Measurements from ENCODE around the gene CAMK2D. TPM values are rescaled to one million over a fixed set of nuclear protein-coding genes. Genes with fewer than 3 reads are reported as not detected.
"Not testable (repeated sequence)": the region's sequence is repeated elsewhere in the genome, so short reads cannot be mapped to it uniquely, and the experiment has no call there.

CAMK2D gene
- total and polyA plus RNA-seq, 2 experiments from 2014 or later: 36.8 to 99.1 TPM

- H3K79me2 ChIP-seq: no peaks in the 10 kb centered on the region
- no peak overlapping the region for H3K4me2 ChIP-seq
- no peaks in the 10 kb centered on the region for H3K36me3 ChIP-seq (replicated peaks; ENCODE audit: insufficient read depth, low read depth)
- no peak overlapping the region for H3K27ac ChIP-seq
- H3K9me3 ChIP-seq (ENCODE audit: low read depth): no peaks in the 10 kb centered on the region
- no peak overlapping the region for H3K4me3 ChIP-seq
- TF ChIP-seq EZH2 (IDR thresholded peaks at IDR 0.05; ENCODE audit: borderline replicate concordance) (no peak), EZH2phosphoT487 (IDR thresholded peaks at IDR 0.05; ENCODE audit: low read depth, severe bottlenecking, unreplicated experiment) (no peak), CTCF (IDR thresholded peaks at IDR 0.05; ENCODE audit: poor library complexity) (no peak)
- H3K27me3 ChIP-seq: no peaks in the 10 kb centered on the region
- H3K9me2 ChIP-seq (replicated peaks; ENCODE audit: insufficient read depth): no peaks in the 10 kb centered on the region
- DNase-seq (ENCODE audit: low spot score): no peak
- no peaks in the 10 kb centered on the region for H3K4me1 ChIP-seq (ENCODE audit: insufficient read depth)
- H4K20me1 ChIP-seq (ENCODE audit: insufficient read depth, poor library complexity, severe bottlenecking): no peaks in the 10 kb centered on the region
- no peak overlapping the region for H2AFZ ChIP-seq
Observed at GRCh38 chr4:113806850-113807249, 45.3 kb upstream of the CAMK2D start.

- no peak for TF ChIP-seq CTCF (IDR thresholded peaks at IDR 0.05; ENCODE audit: poor library complexity)
- TF ChIP-seq EZH2phosphoT487 (IDR thresholded peaks at IDR 0.05; ENCODE audit: low read depth, severe bottlenecking, unreplicated experiment): no peak
- no peak for TF ChIP-seq EZH2 (IDR thresholded peaks at IDR 0.05; ENCODE audit: borderline replicate concordance)
- H4K20me1 ChIP-seq (ENCODE audit: insufficient read depth, poor library complexity, severe bottlenecking): no peaks in the 10 kb centered on the region
- H3K36me3 ChIP-seq (replicated peaks; ENCODE audit: insufficient read depth, low read depth): no peaks in the 10 kb centered on the region
- H3K27ac ChIP-seq: no peak overlapping the region
- no peak overlapping the region for H3K4me3 ChIP-seq
- no peaks in the 10 kb centered on the region for H3K79me2 ChIP-seq
- no peaks in the 10 kb centered on the region for H3K9me3 ChIP-seq (ENCODE audit: low read depth)
- no peak for DNase-seq (ENCODE audit: low spot score)
- H2AFZ ChIP-seq: no peak overlapping the region
- H3K27me3 ChIP-seq: no peaks in the 10 kb centered on the region
- H3K9me2 ChIP-seq (replicated peaks; ENCODE audit: insufficient read depth): no peaks in the 10 kb centered on the region
- H3K4me2 ChIP-seq: no peak overlapping the region
- H3K4me1 ChIP-seq (ENCODE audit: insufficient read depth): no peaks in the 10 kb centered on the region
Observed at GRCh38 chr4:113801882-113802281, 40.3 kb upstream of the CAMK2D start.

DNA sequence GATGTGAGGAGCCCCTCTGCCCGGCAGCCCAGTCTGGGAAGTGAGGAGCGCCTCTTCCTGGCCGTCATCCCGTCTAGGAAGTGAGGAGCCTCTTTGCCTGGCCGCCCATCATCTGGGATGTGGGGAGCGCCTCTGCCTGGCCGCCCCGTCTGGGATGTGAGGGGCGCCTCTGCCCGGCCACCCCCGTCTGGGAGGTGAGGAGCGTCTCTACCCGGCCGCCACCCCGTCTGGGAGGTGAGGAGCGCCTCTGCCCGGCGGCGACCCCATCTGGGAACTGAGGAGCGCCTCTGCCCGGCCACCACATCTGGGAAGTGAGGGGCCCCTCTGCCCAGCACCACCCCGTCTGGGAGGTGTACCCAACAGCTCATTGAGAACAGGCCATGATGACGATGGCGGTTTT, 34.8 kb upstream of the CAMK2D start:
- H4K20me1 ChIP-seq (ENCODE audit: insufficient read depth, poor library complexity, severe bottlenecking); H3K79me2 ChIP-seq; H3K9me2 ChIP-seq (replicated peaks; ENCODE audit: insufficient read depth); H3K4me1 ChIP-seq (ENCODE audit: insufficient read depth); H3K9me3 ChIP-seq (ENCODE audit: low read depth); H3K4me3 ChIP-seq; DNase-seq (ENCODE audit: low spot score); H3K36me3 ChIP-seq (replicated peaks; ENCODE audit: insufficient read depth, low read depth); H3K27ac ChIP-seq; H2AFZ ChIP-seq; H3K27me3 ChIP-seq; H3K4me2 ChIP-seq: not testable (repeated sequence)
- WGBS (ENCODE audit: low lambda C conversion rate, missing lambda C conversion rate): 92% methylated on average over 19 of the region's 24 CpGs

DNA sequence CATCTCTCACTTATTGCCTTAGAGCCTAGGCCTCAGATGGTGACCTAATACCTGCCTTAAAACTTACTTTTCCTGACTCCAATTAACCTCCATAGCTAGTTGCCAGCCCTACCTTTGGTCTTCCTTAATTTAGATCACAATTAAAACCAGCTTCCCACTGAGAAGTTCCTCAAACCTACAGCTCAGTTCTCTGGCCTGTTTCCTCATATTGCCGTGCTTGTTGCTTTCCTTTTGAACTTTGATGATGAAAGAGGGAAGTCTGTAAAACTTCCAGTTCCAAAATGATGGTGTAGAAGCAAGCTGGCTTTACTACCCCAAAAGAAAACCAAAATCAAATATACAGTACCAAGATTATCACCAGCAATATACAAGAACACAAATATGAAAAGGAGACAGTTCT, 28.9 kb upstream of the CAMK2D start:
- no peak for TF ChIP-seq CTCF (IDR thresholded peaks at IDR 0.05; ENCODE audit: poor library complexity)
- TF ChIP-seq EZH2phosphoT487 (IDR thresholded peaks at IDR 0.05; ENCODE audit: low read depth, severe bottlenecking, unreplicated experiment): no peak
- TF ChIP-seq EZH2 (IDR thresholded peaks at IDR 0.05; ENCODE audit: borderline replicate concordance): no peak
- H3K79me2 ChIP-seq: no peaks in the 10 kb centered on the region
- H3K27ac ChIP-seq: no peak overlapping the region
- H3K4me2 ChIP-seq: no peak overlapping the region
- no peak for DNase-seq (ENCODE audit: low spot score)
- no peak overlapping the region for H2AFZ ChIP-seq
- H3K4me1 ChIP-seq (ENCODE audit: insufficient read depth): no peaks in the 10 kb centered on the region
- H3K9me3 ChIP-seq (ENCODE audit: low read depth): no peaks in the 10 kb centered on the region
- H3K9me2 ChIP-seq (replicated peaks; ENCODE audit: insufficient read depth): no peaks in the 10 kb centered on the region
- no peaks in the 10 kb centered on the region for H3K36me3 ChIP-seq (replicated peaks; ENCODE audit: insufficient read depth, low read depth)
- H3K4me3 ChIP-seq: no peak overlapping the region
- no peaks in the 10 kb centered on the region for H4K20me1 ChIP-seq (ENCODE audit: insufficient read depth, poor library complexity, severe bottlenecking)
- 84% methylated on average over 1 of the region's 1 CpG for WGBS (ENCODE audit: low lambda C conversion rate, missing lambda C conversion rate)
- H3K27me3 ChIP-seq: no peaks in the 10 kb centered on the region

Data from hepatocyte (in vitro differentiated cells).